22Rv1 (cell line): ENCODE results near the gene SCP2D1.

Source experiments
- H3K27ac ChIP-seq: fragments of 450-650 bp; 2 replicates; pipeline ENCODE4 v1.5.1; 2017
- CTCF ChIP-seq: fragments of 450-650 bp; IDR thresholded peaks from 2 replicates; pipeline ENCODE4 v1.5.1; 2017; ENCODE audit warnings: mild to moderate bottlenecking
- ZFX ChIP-seq: fragments of 450-650 bp; IDR thresholded peaks from 2 replicates; pipeline ENCODE4 v1.6.1; 2017; ENCODE audit warnings: antibody characterized with exemption, borderline replicate concordance

Gene SCP2D1

GRCh38 chr20:18795366-18795765, 18.2 kb upstream of the SCP2D1 start:
- TF ChIP-seq ZFX (no peak), CTCF (no peak)
- H3K27ac ChIP-seq, result no peak overlapping the region

- TF ChIP-seq ZFX, result no peak
- no peak for TF ChIP-seq CTCF
- H3K27ac ChIP-seq, result no peak overlapping the region
These were observed 17.2 kb upstream of the SCP2D1 start for GRCh38 chr20:18796282-18796833.

- H3K27ac ChIP-seq, result no peak overlapping the region
- TF ChIP-seq CTCF (no peak), ZFX (no peak)
These were observed 12.1 kb upstream of the SCP2D1 start for GRCh38 chr20:18801516-18801915.

- TF ChIP-seq ZFX (no peak), CTCF (no peak)
These were observed 11.5 kb upstream of the SCP2D1 start for GRCh38 chr20:18802012-18802634.

GRCh38 chr20:18805881-18806280, 7.7 kb upstream of the SCP2D1 start:
- TF ChIP-seq ZFX (no peak), CTCF (no peak)

More at GRCh38 chr20:18802012-18802634, 11.5 kb upstream of the SCP2D1 start:
- H3K27ac ChIP-seq, result no peak overlapping the region

GRCh38 chr20:18808712-18809111, 4.9 kb upstream of the SCP2D1 start:
- TF ChIP-seq CTCF, result no peak
- H3K27ac ChIP-seq, result no peak overlapping the region

More at GRCh38 chr20:18805881-18806280, 7.7 kb upstream of the SCP2D1 start:
- H3K27ac ChIP-seq, result no peak overlapping the region

- H3K27ac ChIP-seq, result no peak overlapping the region
- TF ChIP-seq CTCF, result no peak
- TF ChIP-seq ZFX, result no peak
These were observed 2.4 kb upstream of the SCP2D1 start for GRCh38 chr20:18811186-18811585.
